ENCODE data around the gene LHFPL6.

The LHFPL6 gene

GRCh38 chr13:39602614-39603366 is at the start of gene LHFPL6:
Gene LHFPL6, minus strand, starts transcription at chr13:39603193.
- DNase-seq = peak; percentile 56 to 58

- no peak for DNase-seq
These were observed 43.1 kb upstream of the LHFPL6 start for GRCh38 chr13:39646122-39646521.

GRCh38 chr13:39641645-39642044 is 38.7 kb upstream of the LHFPL6 start:
- DNase-seq = no peak

- DNase-seq = no peak
These were observed 34.9 kb upstream of the LHFPL6 start for GRCh38 chr13:39637890-39638289.

- DNase-seq = no peak
These were observed 32.6 kb upstream of the LHFPL6 start for GRCh38 chr13:39635564-39635963.

GRCh38 chr13:39632994-39633393 is 30.0 kb upstream of the LHFPL6 start:
- no peak for DNase-seq

- no peak for DNase-seq
These were observed 28.3 kb upstream of the LHFPL6 start for GRCh38 chr13:39631307-39631706.

- DNase-seq = no peak
These were observed 20.5 kb upstream of the LHFPL6 start for GRCh38 chr13:39623466-39623865.

GRCh38 chr13:39618561-39618960 is 15.6 kb upstream of the LHFPL6 start:
- no peak for DNase-seq

- peak; percentile 27 to 31 for DNase-seq
These were observed 13.2 kb upstream of the LHFPL6 start for GRCh38 chr13:39616087-39616694.

GRCh38 chr13:39612023-39612637 is 9.1 kb upstream of the LHFPL6 start:
- DNase-seq = peak; percentile 59 to 68

- DNase-seq = no peak
These were observed 4.9 kb upstream of the LHFPL6 start for GRCh38 chr13:39607876-39608275.

- DNase-seq = no peak
These were observed 2.8 kb upstream of the LHFPL6 start for GRCh38 chr13:39605677-39606320.

GRCh38 chr13:39604756-39605155 is 1.8 kb upstream of the LHFPL6 start:
- DNase-seq = no peak

GRCh38 chr13:39603424-39603947 is 493 bp upstream of the LHFPL6 start:
- DNase-seq = no peak

- no peak for DNase-seq
These were observed 748 bp downstream of the LHFPL6 start for GRCh38 chr13:39602277-39602613.

- no peak for DNase-seq
These were observed 1.4 kb downstream of the LHFPL6 start for GRCh38 chr13:39601636-39602035.

- DNase-seq = no peak
These were observed 2.2 kb downstream of the LHFPL6 start for GRCh38 chr13:39600766-39601165.

GRCh38 chr13:39599842-39600241 is 3.2 kb downstream of the LHFPL6 start:
- no peak for DNase-seq

- DNase-seq = no peak
These were observed 4.0 kb downstream of the LHFPL6 start for GRCh38 chr13:39599012-39599411.

- DNase-seq = no peak
These were observed 5.2 kb downstream of the LHFPL6 start for GRCh38 chr13:39597838-39598237.

- no peak for DNase-seq
These were observed 6.3 kb downstream of the LHFPL6 start for GRCh38 chr13:39596685-39597084.

- no peak for DNase-seq
These were observed 6.8 kb downstream of the LHFPL6 start for GRCh38 chr13:39596176-39596575.

All from stimulated activated CD4-positive, alpha-beta T cell treated with anti-CD3 and anti-CD28 coated beads, Interleukin-2, amount 100 ng/mL, for 48 hours (primary cell).